ENCODE measurements around the gene ADGRF1. TPM values are rescaled to one million over a fixed set of nuclear protein-coding genes. Genes with fewer than 3 reads are reported as not detected.

Gene ADGRF1
- polyA plus RNA-seq, 1 experiment: not detected

GRCh38 chr6:47064274-47064673 lies 22.1 kb upstream of the ADGRF1 start:
- ChIA-PET POLR2A (no interaction called here), CTCF (no interaction called here)

GRCh38 chr6:47062346-47062745 lies 20.2 kb upstream of the ADGRF1 start:
- ChIA-PET CTCF (interaction anchor here (1.3 to 1.5 kb wide), 3 partner anchors 9 to 213 kb away, joined by 3 to 5 read pairs (median 4); no protein-coding TSS in a partner anchor), POLR2A (no interaction called here)
- no peak for TF ChIP-seq CTCF (IDR thresholded peaks at IDR 0.05; ENCODE audit: insufficient read depth, low read depth, low read length)
- Histone ChIP-seq H3K4me3 (ENCODE audit: low read depth, low read length) (no peak overlapping the region), H3K36me3 (ENCODE audit: control insufficient read depth, insufficient read depth, low read length) (no peaks in the 10 kb centered on the region), H3K27me3 (ENCODE audit: control insufficient read depth, insufficient read depth, low read length) (peaks cover 2% of the 10 kb centered on the region; the same call in 1 of the 2 replicates)
- DNase-seq (ENCODE audit: low read depth): no peak

More at GRCh38 chr6:47064274-47064673, 22.1 kb upstream of the ADGRF1 start:
- Histone ChIP-seq H3K27me3 (ENCODE audit: control insufficient read depth, insufficient read depth, low read length) (no peaks in the 10 kb centered on the region), H3K4me3 (ENCODE audit: low read depth, low read length) (no peak overlapping the region), H3K36me3 (ENCODE audit: control insufficient read depth, insufficient read depth, low read length) (no peaks in the 10 kb centered on the region)
- no peak for DNase-seq (ENCODE audit: low read depth)
- TF ChIP-seq CTCF (IDR thresholded peaks at IDR 0.05; ENCODE audit: insufficient read depth, low read depth, low read length): no peak

- CTCF ChIA-PET: interaction anchor here (1.1 to 1.9 kb wide), 5 partner anchors 12 to 213 kb away, joined by 3 to 5 read pairs (median 4); no protein-coding TSS in a partner anchor
- DNase-seq (ENCODE audit: low read depth): no peak
- H3K36me3 ChIP-seq (ENCODE audit: control insufficient read depth, insufficient read depth, low read length): no peaks in the 10 kb centered on the region
- TF ChIP-seq CTCF (IDR thresholded peaks at IDR 0.05; ENCODE audit: insufficient read depth, low read depth, low read length): no peak
- POLR2A ChIA-PET: no interaction called here
- H3K4me3 ChIP-seq (ENCODE audit: low read depth, low read length): no peak overlapping the region
- peaks cover 2% of the 10 kb centered on the region; the same call in 1 of the 2 replicates for H3K27me3 ChIP-seq (ENCODE audit: control insufficient read depth, insufficient read depth, low read length)
Measured at GRCh38 chr6:47061309-47062300, 19.5 kb upstream of the ADGRF1 start.

GRCh38 chr6:47059216-47059885 lies 17.2 kb upstream of the ADGRF1 start:
- CTCF ChIA-PET: interaction anchor here (0.6 to 1.9 kb wide), 3 partner anchors 12 to 47 kb away, joined by 4 to 5 read pairs (median 4); no protein-coding TSS in a partner anchor
- H3K36me3 ChIP-seq (ENCODE audit: control insufficient read depth, insufficient read depth, low read length): no peaks in the 10 kb centered on the region
- POLR2A ChIA-PET: no interaction called here
- H3K4me3 ChIP-seq (ENCODE audit: low read depth, low read length): no peak overlapping the region
- TF ChIP-seq CTCF (IDR thresholded peaks at IDR 0.05; ENCODE audit: insufficient read depth, low read depth, low read length): no peak
- H3K27me3 ChIP-seq (ENCODE audit: control insufficient read depth, insufficient read depth, low read length): peaks cover 2% of the 10 kb centered on the region; the same call in 1 of the 2 replicates
- no peak for DNase-seq (ENCODE audit: low read depth)
